Bronchial epithelial cell (primary cell): ENCODE measurements around the gene SLC7A6OS. TPM values are rescaled to one million over a fixed set of nuclear protein-coding genes. Genes with fewer than 3 reads are reported as not detected.

Experiments
- DNase-seq: peaks from one replicate; pipeline ENCODE4 v3.0.0-alpha.2; 2010; ENCODE audit warnings: low read depth
- FAIRE-seq: peaks from 2 replicates; lab custom pipeline; 2011; peaks lifted over from hg19 to GRCh38; lab: Jason Lieb, UNC
- H3K27me3 ChIP-seq: 2 replicates; pipeline ENCODE4 v1.5.1; 2011; ENCODE audit warnings: low read length; ENCODE audit not compliant: control insufficient read depth, insufficient read depth
- H3K36me3 ChIP-seq: 2 replicates; pipeline ENCODE4 v1.5.1; 2011; ENCODE audit warnings: low read length; ENCODE audit not compliant: control insufficient read depth, insufficient read depth
- H3K4me3 ChIP-seq: 2 replicates; pipeline ENCODE4 v1.5.1; 2011; ENCODE audit warnings: mild to moderate bottlenecking, low read depth, low read length, control low read depth
- CTCF ChIP-seq: IDR thresholded peaks from 2 replicates; pipeline ENCODE4 v1.5.1; 2011; ENCODE audit warnings: mild to moderate bottlenecking, moderate library complexity, low read length, control low read depth, inconsistent platforms; ENCODE audit not compliant: insufficient read depth, severe bottlenecking
- total RNA-seq: library from RNA; depleted of rRNA; stranded (reverse); fragments of >200 nt; gene quantifications from 2 replicates; pipeline ENCODE4 v1.2.1, GENCODE V29; 2014

Gene SLC7A6OS
- total RNA-seq, 1 donor from 2014 or later: 17.4 TPM

GRCh38 chr16:68300734-68301459, 9.8 kb downstream of the SLC7A6OS start:
- Histone ChIP-seq H3K4me3 (no peak overlapping the region), H3K36me3 (peaks cover 25% of the 10 kb centered on the region), H3K27me3 (no peaks in the 10 kb centered on the region)
- TF ChIP-seq CTCF: no peak
- DNase-seq (no peak), FAIRE-seq (no peak)

GRCh38 chr16:68299571-68300453, 10.9 kb downstream of the SLC7A6OS start:
- DNase-seq (peak; percentile 92), FAIRE-seq (no peak)
- TF ChIP-seq CTCF: no peak
- Histone ChIP-seq H3K36me3 (peaks cover 28% of the 10 kb centered on the region), H3K27me3 (no peaks in the 10 kb centered on the region), H3K4me3 (no peak overlapping the region)

GRCh38 chr16:68298907-68299561, 11.7 kb downstream of the SLC7A6OS start:
- Histone ChIP-seq H3K4me3 (no peak overlapping the region), H3K36me3 (peaks cover 31% of the 10 kb centered on the region), H3K27me3 (no peaks in the 10 kb centered on the region)
- TF ChIP-seq CTCF: no peak
- DNase-seq: peak; percentile 91
- FAIRE-seq: peak; percentile 89

GRCh38 chr16:68298312-68298711, 12.4 kb downstream of the SLC7A6OS start:
- FAIRE-seq (no peak), DNase-seq (no peak)
- Histone ChIP-seq H3K27me3 (no peaks in the 10 kb centered on the region), H3K36me3 (peaks cover 32% of the 10 kb centered on the region), H3K4me3 (no peak overlapping the region)
- no peak for TF ChIP-seq CTCF

- FAIRE-seq: no peak
- Histone ChIP-seq H3K36me3 (peaks cover 32% of the 10 kb centered on the region), H3K4me3 (no peak overlapping the region), H3K27me3 (no peaks in the 10 kb centered on the region)
- TF ChIP-seq CTCF: no peak
- peak; percentile 65 for DNase-seq
Measured at GRCh38 chr16:68297908-68298307, 12.8 kb downstream of the SLC7A6OS start.
